NCI-H1930 (cell line): ENCODE results near the gene UNK.
"Not testable (repeated sequence)": the region's sequence is repeated elsewhere in the genome, so short reads cannot be mapped to it uniquely, and the experiment has no call there.

ENCODE experiments used
- DNase-seq, 2 experiments: peaks; one replicate each; lab custom pipeline; 2025; lab: John Stamatoyannopoulos, UW

UNK gene

DNA sequence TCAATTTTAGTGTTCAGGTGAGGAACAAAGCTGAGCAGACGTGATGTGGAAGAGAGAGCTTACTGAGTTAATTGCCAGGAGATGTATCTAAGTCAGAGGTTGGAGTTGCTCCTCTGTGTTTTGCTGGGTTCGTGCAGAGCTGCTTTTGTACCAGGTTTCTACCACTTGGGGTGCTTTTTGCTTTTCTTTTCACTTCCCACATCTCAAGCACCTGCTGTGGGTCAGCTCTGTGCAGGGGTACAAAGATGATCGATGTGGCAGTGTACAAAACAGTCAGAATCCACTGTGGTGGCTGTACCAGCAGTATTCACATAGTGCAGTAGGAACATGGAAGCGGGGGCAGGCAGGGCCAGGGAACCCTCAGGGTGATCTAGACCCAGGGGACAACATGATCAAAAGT, 14.8 kb downstream of the UNK start:
- no peak for DNase-seq

DNA sequence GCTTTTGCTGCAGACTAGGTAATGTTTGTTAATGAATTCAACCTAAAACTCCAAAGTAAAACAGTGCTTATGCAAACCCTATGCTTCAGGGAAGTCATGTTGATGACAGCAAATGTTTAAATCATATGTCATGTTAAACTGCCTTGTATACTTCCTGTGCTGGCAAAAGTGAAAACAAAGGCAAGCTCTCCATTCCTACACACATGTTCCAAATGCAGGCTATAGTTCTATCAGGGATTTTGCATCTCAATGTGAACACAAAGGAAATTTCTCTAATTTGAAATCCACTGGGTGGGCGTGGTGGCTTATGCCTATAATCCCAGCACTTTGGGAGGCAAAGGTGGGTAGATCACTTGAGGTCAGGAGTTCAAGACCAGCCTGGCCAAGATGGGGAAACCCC, 19.3 kb downstream of the UNK start:
- no peak for DNase-seq

DNA sequence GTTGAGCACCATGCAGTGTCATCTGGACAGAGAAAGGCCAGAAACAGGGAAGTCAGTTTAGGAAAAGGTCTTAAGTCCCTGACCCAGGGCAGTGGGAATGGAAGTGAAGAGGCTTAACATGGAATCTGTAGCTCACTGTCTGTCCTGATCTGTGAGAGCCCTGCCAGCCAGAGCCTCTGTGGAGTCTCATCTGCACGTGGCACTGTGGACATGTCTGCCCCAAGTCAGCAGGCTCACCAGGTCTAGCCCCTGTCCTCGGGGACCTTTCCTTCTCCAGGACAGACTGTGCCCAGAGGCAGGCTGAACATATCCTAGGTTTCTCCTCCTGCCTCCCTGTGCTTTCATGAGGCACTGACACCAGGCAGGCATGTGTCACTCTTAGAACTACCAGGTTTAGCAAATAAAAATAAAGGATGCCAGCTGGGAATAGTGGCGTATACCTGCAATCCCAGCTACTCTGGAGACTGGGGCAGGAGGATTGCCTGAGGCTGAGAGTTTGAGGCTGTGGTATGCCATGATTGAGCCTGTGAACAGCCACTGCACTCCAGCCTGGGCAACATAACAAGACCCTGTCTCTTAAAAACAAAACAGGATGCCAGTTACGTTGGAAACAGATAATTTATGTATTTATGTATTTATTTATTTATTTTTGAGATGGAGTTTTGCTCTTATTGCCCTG, 22.4 kb downstream of the UNK start:
- no peak for DNase-seq

DNA sequence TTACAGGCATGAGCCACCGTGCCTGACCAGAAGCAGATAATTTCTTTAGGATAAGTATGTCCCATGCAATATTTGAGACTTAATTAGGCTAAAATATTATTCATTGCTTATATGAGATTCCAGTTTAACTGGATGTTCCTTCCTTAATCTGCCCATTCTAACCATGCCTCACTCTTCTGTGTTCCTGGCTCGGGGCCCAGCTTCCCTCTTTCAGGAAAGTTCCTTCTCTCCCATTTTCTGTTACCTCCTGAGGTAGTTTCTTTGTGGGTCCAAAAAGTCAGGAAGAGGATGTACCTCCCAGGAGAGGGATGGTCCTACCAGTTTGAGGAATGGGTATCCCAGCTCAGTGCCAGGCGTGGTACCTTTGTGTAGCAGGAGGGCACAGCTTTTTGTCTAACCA, 23.3 kb downstream of the UNK start:
- DNase-seq: no peak

DNA sequence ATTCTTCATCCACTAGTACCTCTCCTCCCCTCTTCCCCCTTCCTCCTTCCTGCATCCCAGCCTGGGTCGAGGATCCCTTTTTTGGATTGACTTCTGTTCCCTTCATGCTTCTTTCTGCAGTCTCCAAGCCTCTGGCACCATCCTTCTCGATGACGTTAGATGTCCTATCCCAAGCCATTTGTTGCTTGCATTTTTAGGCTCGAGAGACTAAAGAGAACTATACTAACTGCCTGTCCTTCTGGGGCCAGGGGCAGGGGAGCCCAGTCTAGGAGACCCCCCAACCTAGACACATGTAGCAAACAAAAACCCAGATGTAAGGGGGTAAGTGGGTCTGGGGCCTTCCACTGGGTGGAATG, 23.9 kb downstream of the UNK start:
- no peak for DNase-seq

DNA sequence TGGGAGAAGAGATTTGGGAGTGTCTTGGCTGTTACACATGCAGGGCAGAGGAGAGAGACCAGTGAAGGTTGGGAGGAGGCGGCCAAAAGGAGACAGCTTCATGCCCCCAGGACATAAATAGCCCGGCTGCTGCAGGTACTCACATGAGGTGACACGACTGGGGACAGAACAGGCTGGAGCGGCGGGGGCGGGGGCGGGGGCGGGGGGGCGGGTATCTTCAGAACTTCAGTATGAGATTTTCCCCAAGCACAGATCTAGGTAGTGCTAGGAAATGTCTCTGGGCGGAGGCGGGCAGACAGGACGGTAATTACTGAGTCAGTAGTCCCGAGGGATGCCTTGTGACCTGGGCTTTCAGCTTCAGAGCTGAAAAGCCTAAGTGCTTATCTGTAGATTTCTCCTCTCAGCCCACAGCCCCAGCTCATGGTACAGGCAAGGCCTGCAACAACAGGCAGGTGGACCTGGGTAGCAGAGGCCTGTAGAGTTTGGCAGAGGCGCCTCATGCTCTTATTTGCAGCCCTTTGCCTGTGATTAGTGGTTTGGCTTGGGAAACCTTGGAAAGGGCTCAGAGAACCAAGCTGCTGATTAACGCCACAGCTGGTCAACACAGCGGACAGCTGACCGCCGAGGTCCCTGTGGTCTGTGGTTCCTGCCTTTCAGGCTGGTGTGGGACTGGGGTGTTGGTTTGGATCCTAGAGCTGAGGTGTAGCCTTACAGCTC, 24.5 kb downstream of the UNK start:
- no peak for DNase-seq

DNA sequence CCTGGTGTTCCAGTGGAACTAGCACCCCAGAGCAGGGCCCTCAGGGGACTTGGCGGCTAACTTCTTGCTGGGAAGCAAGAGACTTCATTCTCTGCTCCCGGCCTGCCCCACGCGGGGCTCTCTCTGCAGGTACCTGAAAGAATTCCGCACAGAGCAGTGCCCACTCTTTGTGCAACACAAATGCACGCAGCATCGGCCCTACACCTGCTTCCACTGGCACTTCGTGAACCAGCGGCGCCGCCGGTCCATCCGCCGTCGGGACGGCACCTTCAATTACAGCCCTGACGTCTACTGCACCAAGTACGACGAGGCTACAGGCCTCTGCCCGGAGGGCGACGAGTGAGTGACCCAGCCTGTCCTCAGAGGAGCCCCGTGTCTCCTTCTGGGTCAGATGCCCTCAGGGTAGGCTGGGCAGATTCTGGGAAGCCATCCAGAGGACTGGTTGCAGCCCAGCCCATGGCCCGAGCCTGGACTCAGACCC, 25.1 kb downstream of the UNK start:
- no peak for DNase-seq

DNA sequence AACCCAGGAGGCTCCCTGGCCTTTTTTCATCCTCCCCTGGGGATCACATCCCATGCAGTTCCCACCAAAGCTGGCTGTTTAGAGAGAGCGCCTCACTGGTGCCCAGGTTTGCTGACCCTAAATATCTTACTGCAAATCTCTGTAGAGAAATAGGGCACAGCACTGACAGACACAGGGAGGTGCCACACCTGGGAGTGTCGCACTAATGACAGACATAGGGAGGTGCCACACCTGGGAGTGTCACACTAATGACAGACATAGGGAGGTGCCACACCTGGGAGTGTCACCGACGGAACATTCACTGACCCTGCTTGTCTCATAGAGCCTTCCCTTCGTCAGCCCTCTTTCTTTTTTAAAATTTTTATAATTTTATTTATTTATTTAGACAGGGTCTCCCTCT, 25.6 kb downstream of the UNK start:
- DNase-seq: no peak

DNA sequence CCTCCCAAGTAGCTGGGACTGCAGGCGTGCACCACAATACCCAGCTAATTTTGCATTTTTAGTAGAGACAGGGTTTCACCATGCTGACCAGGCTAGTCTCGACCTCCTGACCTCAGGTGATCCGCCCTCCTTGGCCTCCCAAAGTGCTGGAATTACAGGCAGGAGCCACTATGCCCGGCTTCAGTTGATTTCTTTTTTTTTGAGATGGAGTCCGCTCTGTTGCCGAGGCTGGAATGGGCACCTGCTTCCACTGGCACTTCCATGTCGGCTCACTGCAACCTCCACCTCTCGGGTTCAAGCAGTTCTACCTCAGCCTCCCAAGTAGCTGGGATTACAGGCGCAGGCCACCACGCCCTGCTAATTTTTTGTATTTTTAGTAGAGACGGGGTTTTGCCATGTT, 26.1 kb downstream of the UNK start:
- DNase-seq: not testable (repeated sequence)

DNA sequence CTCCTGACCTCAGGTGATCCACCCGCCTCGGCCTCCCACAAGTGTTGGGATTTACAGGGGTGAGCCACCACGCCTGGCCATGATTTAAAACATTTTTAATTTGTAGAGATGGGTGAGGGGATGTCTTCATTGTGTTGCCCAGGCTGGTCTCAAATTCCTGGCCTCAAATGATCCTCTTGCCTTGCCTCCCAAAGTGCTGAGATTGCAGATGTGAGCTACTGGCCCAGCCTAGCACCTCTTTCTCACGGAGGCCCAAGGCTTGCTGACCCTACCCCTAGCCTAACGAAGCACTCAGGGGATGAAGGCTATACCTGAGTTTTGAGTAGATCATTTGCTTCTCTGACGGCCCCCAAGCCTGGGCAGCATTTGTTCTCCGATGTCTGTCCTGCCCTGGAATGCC, 26.6 kb downstream of the UNK start:
- no peak for DNase-seq

DNA sequence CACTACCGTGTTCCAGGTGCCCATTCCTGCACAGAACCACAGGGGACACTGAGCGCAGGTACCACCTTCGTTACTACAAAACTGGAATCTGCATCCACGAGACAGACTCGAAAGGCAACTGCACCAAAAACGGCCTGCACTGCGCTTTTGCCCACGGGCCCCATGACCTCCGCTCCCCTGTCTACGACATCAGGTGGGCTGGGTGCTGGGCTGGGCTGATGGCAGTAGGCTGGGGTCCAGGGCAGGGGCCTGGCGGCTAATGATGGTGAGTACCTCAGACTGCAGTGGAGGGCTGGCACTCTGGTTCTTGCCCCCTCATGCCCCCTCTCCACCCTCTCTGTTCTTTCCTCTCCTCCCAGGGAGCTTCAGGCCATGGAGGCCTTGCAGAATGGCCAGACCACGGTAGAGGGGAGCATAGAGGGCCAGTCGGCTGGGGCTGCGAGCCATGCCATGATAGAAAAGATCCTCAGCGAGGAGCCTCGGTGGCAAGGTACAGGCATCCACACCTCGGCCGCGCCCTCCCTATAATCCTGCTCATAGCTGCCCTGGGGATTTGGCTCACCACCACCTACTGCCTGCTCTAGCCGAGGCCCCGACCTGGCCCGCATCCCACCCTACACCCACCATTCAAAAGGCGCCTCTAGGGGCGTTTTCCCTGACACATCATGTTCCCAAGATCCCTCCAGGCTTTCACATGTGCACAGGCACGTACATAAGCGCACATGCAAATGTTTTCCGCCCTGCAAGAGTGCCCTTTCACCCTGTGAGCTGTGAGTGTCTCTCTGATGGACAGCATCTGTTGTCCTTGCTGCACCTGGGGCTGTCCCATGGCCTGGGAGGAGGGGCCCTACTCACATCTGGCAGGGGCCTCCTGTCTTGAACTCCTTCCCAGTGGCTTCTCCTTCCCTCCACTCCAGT, 27.7 kb downstream of the UNK start:
- DNase-seq: no peak

DNA sequence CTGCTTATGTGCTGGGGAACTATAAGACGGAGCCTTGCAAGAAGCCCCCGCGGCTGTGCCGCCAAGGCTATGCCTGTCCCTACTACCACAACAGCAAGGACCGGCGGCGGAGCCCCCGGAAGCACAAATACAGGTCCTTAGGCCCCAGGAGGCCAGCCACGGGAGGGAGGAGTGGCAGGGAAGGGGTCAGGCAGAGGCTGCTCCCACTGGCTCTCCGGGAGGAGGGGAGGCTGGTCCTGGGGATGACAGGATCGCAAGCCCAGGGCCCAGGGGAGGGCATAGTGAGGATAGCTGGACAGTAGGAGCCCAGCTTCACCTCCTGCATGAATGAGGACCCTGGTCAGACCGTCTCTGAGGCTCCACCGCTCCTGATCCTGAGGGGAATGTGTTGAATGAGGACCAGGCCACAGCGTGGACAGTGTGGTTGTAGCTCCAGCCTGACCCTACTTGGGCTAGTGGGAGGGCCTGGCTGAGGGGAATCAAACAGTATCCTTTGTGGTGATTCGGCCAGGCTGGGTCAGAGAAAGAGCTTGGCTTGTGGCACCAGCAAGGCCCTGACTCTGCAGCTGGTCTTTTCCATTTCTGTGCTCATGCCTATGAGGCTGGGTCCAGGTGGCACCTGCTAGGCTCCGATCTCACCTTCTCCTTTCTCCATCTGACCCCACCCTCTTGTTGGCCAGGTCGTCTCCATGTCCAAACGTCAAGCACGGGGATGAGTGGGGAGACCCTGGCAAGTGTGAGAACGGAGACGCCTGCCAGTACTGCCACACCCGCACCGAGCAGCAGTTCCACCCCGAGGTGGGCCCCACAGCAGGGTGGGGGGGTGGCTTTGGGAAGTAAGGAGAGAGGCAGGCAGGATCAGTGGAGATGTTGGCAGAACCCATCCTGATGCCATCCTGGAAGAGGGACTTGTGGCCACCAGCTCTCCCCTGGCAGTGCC, 28.7 kb downstream of the UNK start:
- no peak for DNase-seq

DNA sequence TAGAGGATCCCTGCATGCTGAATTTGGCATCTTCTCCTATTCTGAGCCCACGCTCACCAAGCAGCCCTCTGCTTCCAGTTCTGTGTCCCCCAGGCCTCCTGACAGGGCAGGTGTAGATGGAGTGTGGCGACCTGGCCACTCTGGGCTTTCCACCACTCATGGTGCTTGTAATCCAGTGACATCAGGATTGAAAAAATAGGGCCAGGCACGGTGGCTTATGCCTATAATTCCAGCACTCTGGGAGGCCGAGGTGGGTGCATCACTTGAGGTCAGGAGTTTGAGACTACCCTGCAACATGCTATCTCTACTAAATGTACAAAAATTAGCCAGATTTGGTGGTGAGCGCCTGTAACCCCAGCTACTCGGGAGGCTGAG, 29.4 kb downstream of the UNK start:
- DNase-seq: no peak

DNA sequence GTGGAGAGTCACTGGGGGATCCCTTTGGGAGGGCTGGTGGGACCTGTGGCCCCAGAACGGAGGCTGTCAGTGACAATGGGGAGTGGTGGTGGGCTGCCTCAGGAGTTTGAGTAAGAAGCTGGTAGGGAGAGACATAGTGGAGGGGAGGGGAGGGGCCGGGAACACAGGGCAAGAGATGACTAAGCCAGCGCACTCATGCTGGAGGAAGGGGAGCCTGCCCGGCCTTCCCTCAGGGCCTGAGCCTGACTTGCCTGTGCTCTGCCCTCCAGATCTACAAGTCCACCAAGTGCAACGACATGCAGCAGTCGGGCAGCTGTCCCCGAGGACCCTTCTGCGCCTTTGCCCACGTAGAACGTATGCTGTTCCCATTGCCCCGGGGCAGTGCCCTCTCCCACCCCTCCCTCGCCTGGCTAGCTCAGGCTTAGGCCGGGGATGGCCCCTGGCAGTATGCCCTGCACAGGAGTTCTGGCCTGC, 30.3 kb downstream of the UNK start:
- no peak for DNase-seq

DNA sequence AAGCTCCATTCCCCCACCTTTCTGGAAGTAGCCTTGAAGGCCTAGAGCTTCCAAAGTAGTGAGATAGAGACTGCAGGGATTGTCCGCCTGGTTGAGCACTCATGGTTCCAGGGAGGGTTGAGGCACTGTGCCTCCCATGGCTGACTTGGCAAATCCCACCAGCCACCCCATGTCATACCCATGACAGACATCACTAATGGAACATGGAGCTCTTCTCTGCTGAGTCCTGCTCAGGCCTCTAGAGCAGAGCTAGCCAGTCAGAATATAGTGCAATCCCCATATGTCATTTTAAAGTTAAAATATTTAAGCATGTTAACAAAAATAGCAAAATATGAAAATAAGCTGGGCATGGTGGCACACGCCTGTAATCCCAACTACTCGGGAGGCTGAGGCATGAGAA, 30.8 kb downstream of the UNK start:
- DNase-seq: no peak

DNA sequence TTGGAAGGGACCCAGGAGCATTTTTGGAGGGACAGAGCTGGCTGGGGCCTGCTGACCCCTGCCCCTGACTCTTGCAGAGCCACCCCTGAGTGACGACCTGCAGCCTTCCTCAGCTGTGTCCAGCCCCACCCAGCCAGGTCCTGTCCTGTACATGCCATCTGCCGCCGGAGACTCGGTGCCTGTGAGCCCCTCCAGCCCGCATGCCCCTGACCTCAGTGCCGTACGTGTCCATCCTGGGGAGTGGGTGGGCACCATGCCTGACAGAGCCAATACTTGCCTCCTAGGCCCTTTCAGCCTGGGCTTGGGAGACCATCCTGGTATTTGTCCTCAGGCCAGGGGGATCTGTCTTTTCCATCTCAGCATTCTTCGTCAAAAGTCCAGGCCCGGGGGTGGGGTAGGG, 32.1 kb downstream of the UNK start:
- no peak for DNase-seq

DNA sequence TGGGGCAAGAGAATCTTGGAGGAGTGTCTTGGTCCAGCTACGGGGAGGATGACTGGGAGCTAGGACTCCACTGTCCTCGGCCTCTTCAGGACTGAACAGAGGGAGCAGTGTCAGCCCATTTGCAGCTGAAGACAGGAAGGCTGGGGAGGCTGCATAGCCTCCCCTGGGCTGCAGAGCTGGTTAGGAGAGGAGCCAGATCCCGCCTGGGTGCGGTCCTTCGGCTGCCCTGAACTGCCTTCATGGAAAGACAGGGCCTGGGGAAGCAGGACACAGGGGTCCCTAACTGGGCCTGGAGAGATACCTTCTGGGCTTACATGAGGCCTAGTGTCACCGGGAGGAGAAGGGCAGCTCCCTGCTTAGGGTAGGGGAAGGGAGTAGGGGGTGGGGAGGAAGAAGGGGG, 33.0 kb downstream of the UNK start:
- DNase-seq: no peak

DNA sequence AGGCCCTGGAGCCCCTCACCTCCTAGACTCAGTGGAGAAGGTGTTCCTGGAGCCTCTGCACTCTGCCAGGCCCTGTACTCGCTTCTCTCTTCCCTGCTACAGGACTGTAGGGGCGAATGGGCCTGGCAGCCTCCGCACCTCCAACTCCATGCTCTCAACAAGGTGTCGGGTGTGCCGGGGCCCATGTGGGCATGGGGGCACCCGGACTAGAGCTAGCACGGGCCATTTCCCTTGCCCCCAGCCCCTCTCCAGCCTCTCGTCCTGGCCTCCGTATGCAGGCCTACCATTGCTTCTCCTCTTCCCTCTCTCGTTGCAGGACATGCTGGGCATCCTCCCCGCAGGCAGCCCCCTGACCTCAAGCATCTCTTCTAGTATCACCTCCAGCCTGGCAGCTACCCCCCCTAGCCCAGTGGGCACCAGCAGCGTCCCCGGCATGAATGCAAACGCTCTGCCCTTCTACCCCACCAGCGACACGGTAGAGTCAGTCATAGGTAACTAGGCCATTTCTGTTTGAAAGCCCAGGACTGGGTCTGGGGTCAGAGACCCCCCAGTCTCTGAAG, 33.8 kb downstream of the UNK start:
- DNase-seq: no peak

DNA sequence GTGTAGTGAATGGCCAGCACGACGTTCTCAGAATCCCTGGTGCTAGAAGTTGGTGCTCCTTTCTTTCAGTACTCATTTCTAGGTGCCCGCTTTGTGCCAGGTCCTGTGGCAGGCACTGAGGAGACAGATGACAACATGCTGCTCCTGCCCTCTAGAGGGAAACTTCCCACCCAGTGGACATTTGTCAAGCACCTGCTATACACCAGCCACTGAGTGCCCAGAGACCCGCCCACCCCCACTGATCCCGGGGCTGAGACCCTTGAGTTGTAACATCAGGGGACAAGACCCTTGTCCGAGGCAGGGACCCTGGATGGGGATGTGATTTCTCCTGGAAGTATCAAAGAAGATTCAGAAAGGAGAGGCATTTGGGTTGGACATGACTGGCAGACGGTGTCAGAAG, 34.5 kb downstream of the UNK start:
- no peak for DNase-seq

DNA sequence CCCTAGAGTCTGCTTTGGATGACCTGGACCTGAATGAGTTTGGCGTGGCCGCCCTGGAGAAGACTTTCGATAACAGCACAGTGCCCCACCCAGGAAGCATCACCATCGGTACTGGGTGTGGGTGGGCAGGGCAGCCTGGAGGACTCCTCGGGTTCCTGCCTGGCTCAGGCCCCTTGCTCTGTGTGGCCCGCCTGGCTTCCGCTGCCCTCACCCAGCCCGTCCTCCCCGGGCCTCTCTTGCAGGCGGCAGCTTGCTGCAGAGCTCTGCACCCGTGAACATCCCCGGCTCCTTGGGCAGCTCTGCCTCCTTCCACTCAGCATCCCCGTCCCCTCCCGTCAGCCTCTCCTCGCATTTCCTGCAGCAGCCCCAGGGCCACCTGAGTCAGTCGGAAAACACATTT, 35.1 kb downstream of the UNK start:
- no peak for DNase-seq
